DOHH2 (cell line): ENCODE data around the gene STRA8.

Experiments
- CTCF ChIP-seq: fragments of 200-600 bp; sonication (generic); IDR thresholded peaks from one replicate; pipeline ENCODE4 v1.5.1; 2014; ENCODE audit warnings: antibody characterized with exemption, mild to moderate bottlenecking, low read depth, low read length; ENCODE audit not compliant: poor library complexity, severe bottlenecking
- EZH2phosphoT487 ChIP-seq: fragments of 200-600 bp; sonication (generic); IDR thresholded peaks from 2 replicates; pipeline ENCODE4 v1.6.1; 2017; ENCODE audit warnings: borderline replicate concordance, mild to moderate bottlenecking, antibody characterized with exemption, low read length, moderate library complexity, mixed read lengths

DNA sequence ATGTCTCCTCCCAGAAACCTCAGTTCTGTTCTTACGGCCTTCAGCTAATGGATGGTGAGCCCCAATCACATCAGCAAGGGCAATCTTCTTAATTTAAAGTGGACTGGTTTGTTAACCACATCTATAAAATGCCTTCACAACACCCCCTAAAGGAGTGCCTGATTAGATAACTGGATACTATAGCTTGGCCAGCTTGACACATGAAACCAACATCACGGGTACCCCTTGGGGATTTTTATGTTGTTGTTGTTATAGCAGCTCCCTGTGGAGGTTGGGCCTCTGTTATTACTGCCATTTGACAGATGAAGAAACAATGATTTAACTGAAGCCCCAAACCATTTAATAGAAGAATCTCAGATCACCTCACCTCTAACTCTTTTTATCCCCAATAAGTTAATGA, 26.8 kb downstream of the STRA8 start:
- TF ChIP-seq CTCF (no peak), EZH2phosphoT487 (no peak)
